SK-N-SH treated with all-trans-retinoic acid at 6 μM for 48 hours (cell line): Measurements from ENCODE around the gene GNG13.

Experiments used
- CSDC2 ChIP-seq: fragments of 250-450 bp; sonication (Bioruptor Pico); IDR thresholded peaks from 2 replicates; pipeline ENCODE4 v1.5.0; 2020; ENCODE audit warnings: mild to moderate bottlenecking, moderate library complexity
- ISL1 ChIP-seq: fragments of 250-450 bp; sonication (Bioruptor Pico); IDR thresholded peaks from 2 replicates; pipeline ENCODE4 v2.1.2; 2022; ENCODE audit warnings: mild to moderate bottlenecking, moderate library complexity
- OSR1 ChIP-seq: fragments of 250-450 bp; sonication (Bioruptor Pico); IDR thresholded peaks from 2 replicates; pipeline ENCODE4 v1.8.0; 2022; ENCODE audit warnings: moderate library complexity, mild to moderate bottlenecking, inconsistent platforms
- RARB ChIP-seq: fragments of 250-450 bp; sonication (Bioruptor Pico); IDR thresholded peaks from 2 replicates; pipeline ENCODE4 v1.8.0; 2021; ENCODE audit warnings: mild to moderate bottlenecking, moderate library complexity
- TOX ChIP-seq: fragments of 250-450 bp; sonication (Bioruptor Pico); IDR thresholded peaks from 2 replicates; pipeline ENCODE4 v1.8.0; 2021; ENCODE audit warnings: mild to moderate bottlenecking, moderate library complexity, borderline replicate concordance
- ZC3H10 ChIP-seq: fragments of 250-450 bp; sonication (Bioruptor Pico); IDR thresholded peaks from 2 replicates; pipeline ENCODE4 v1.5.1; 2021; ENCODE audit warnings: mild to moderate bottlenecking, moderate library complexity
- ZNF70 ChIP-seq: fragments of 450-650 bp; formaldehyde crosslinking; IDR thresholded peaks from 2 replicates; pipeline ENCODE4 v1.5.0; 2020; ENCODE audit warnings: mild to moderate bottlenecking, moderate library complexity
- TF ChIP-seq, protein P1 (sequence below): fragments of 250-450 bp; sonication (Bioruptor Pico); IDR thresholded peaks from 2 replicates; pipeline ENCODE4 v1.8.0; 2020; ENCODE audit warnings: mild to moderate bottlenecking, moderate library complexity, borderline replicate concordance

DNA sequence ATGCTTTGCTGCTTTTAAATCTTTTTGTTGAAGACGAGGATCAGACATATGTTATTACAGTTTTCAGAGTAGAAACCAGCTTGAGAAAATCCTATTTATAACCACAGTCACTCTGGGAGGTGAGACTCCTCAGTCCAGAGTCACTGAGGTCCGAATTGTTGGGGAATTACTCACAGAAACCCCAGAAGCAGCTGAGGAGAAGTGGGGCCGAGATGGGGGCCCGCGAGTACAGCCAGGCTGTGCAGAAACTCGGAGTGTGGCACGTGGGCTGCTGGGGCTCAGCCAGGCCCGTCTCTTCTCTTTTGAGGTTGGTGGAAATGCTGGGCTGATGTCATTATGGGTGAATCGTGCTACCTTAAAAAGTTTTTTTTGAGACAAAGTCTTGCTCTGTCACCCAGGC is 14.4 kb upstream of the GNG13 start:
- TF ChIP-seq, protein P1, sequence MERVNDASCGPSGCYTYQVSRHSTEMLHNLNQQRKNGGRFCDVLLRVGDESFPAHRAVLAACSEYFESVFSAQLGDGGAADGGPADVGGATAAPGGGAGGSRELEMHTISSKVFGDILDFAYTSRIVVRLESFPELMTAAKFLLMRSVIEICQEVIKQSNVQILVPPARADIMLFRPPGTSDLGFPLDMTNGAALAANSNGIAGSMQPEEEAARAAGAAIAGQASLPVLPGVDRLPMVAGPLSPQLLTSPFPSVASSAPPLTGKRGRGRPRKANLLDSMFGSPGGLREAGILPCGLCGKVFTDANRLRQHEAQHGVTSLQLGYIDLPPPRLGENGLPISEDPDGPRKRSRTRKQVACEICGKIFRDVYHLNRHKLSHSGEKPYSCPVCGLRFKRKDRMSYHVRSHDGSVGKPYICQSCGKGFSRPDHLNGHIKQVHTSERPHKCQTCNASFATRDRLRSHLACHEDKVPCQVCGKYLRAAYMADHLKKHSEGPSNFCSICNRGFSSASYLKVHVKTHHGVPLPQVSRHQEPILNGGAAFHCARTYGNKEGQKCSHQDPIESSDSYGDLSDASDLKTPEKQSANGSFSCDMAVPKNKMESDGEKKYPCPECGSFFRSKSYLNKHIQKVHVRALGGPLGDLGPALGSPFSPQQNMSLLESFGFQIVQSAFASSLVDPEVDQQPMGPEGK (CRISPR knock-in tag): no peak
- TF ChIP-seq ZC3H10 (CRISPR knock-in tag) (no peak), ISL1 (CRISPR knock-in tag) (no peak), CSDC2 (no peak), RARB (CRISPR knock-in tag) (no peak), ZNF70 (no peak), OSR1 (no peak), TOX (no peak)
